Measurements from ENCODE around the gene SYCP2. TPM values are rescaled to one million over a fixed set of nuclear protein-coding genes. Genes with fewer than 3 reads are reported as not detected.

SYCP2 gene
- total and polyA plus RNA-seq, 7 donors, result 0.29 to 1.1 (median 0.49) TPM

GRCh38 chr20:59911041-59911440, 22.4 kb downstream of the SYCP2 start:
- intact Hi-C loops (cut with DNase I), result no loop called here
- TF ChIP-seq CTCF (IDR thresholded peaks at IDR 0.05), result no peak

GRCh38 chr20:59908855-59909254, 24.6 kb downstream of the SYCP2 start:
- no peak for ATAC-seq
- WGBS, 3 donors, result 67 to 75% (median 69%) methylated on average over 5 of the region's 5 CpGs

More at GRCh38 chr20:59911041-59911440, 22.4 kb downstream of the SYCP2 start:
- Histone ChIP-seq H3K4me3 (no peak overlapping the region), H3K4me1 (no peaks in the 10 kb centered on the region), H3K27me3 (ENCODE audit: insufficient read depth in 3 of 3, low read length in 2 of 3) (no peaks in the 10 kb centered on the region), H3K36me3 (ENCODE audit: insufficient read depth in 1 of 2, low read depth in 1 of 2) (no peaks in the 10 kb centered on the region), H3K27ac (no peak overlapping the region), H3K9me3 (no peaks in the 10 kb centered on the region)
- no peak for DNase-seq
- WGBS, 3 donors, result 87 to 100% (median 91%) methylated on average over 2 of the region's 2 CpGs
- no peak for ATAC-seq

DNA sequence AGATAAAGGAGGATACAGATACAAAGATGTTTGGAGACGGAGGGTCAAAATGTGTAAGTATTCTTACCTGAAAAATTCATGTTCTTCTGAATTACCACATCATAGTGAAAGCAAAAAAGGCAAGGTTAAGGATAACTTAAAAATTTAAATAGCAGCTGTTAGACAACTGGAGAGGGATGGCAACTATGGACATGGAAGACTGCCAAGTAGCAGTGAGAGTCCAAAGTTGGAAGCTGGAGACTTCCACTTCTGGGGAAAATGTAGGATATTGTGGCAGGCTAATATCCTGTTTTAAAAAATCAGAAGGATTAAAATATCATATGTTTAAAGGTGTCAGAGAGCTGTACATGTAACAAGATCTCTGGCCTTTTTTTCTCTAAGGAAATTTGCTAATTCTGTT, 29.8 kb downstream of the SYCP2 start:
- ATAC-seq (no peak), DNase-seq (no peak)
- Histone ChIP-seq H3K4me1 (no peaks in the 10 kb centered on the region), H3K27me3 (ENCODE audit: insufficient read depth in 3 of 3, low read length in 2 of 3) (no peaks in the 10 kb centered on the region), H3K36me3 (ENCODE audit: insufficient read depth in 1 of 2, low read depth in 1 of 2) (no peaks in the 10 kb centered on the region), H3K27ac (no peak overlapping the region), H3K4me3 (no peak overlapping the region), H3K9me3 (no peaks in the 10 kb centered on the region)
- intact Hi-C loops (cut with DNase I), result no loop called here
- no peak for TF ChIP-seq CTCF (IDR thresholded peaks at IDR 0.05)
- 82 to 100% (median 97%) methylated on average over 1 of the region's 1 CpG for WGBS, 3 donors

More at GRCh38 chr20:59908855-59909254, 24.6 kb downstream of the SYCP2 start:
- no peaks in the 10 kb centered on the region for H3K27me3 ChIP-seq (ENCODE audit: insufficient read depth in 3 of 3, low read length in 2 of 3)
- no peak overlapping the region for H3K27ac ChIP-seq
- intact Hi-C loops (cut with DNase I), result no loop called here
- TF ChIP-seq CTCF (IDR thresholded peaks at IDR 0.05), result no peak
- no peak overlapping the region for H3K4me3 ChIP-seq
- H3K4me1 ChIP-seq, result no peaks in the 10 kb centered on the region
- DNase-seq, result no peak
- H3K36me3 ChIP-seq (ENCODE audit: insufficient read depth in 1 of 2, low read depth in 1 of 2), result no peaks in the 10 kb centered on the region
- H3K9me3 ChIP-seq, result no peaks in the 10 kb centered on the region

GRCh38 chr20:59902470-59902869, 31.0 kb downstream of the SYCP2 start:
- Histone ChIP-seq H3K9me3 (no peaks in the 10 kb centered on the region), H3K27ac (no peak overlapping the region), H3K27me3 (ENCODE audit: insufficient read depth in 3 of 3, low read length in 2 of 3) (no peaks in the 10 kb centered on the region), H3K4me3 (no peak overlapping the region), H3K4me1 (no peaks in the 10 kb centered on the region), H3K36me3 (ENCODE audit: insufficient read depth in 1 of 2, low read depth in 1 of 2) (no peaks in the 10 kb centered on the region)
- intact Hi-C loops (cut with DNase I), result no loop called here
- no peak for TF ChIP-seq CTCF (IDR thresholded peaks at IDR 0.05)
- ATAC-seq (no peak), DNase-seq (no peak)
- 96 to 97% (median 97%) methylated on average over 3 of the region's 3 CpGs for WGBS, 3 donors

DNA sequence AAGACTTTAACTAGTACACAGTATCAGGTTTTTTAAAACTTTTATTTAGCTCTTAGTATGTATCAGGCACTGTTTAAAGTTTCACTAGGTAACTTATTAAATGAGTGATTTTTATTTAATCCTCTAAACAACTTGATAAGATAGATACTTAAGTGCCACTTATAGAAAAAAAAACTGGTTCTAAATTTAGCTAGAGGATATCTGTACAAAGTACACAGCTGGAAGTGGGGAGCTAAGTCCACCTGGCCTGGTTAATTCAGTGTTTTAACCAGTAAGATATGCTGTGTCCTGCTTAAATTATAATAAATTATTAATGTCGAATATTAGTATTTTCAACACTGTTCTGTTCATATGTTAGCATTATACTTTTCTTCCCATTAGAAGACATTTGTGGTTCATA, 37.5 kb downstream of the SYCP2 start:
- Histone ChIP-seq H3K4me1 (no peaks in the 10 kb centered on the region), H3K27me3 (ENCODE audit: insufficient read depth in 3 of 3, low read length in 2 of 3) (no peaks in the 10 kb centered on the region), H3K27ac (no peak overlapping the region), H3K4me3 (no peak overlapping the region), H3K9me3 (no peaks in the 10 kb centered on the region), H3K36me3 (ENCODE audit: insufficient read depth in 1 of 2, low read depth in 1 of 2) (no peaks in the 10 kb centered on the region)
- intact Hi-C loops (cut with DNase I), result no loop called here
- WGBS, 3 donors, result 89 to 100% (median 92%) methylated on average over 1 of the region's 1 CpG
- ATAC-seq (no peak), DNase-seq (no peak)
- TF ChIP-seq CTCF (IDR thresholded peaks at IDR 0.05), result no peak
